KBM-7 (cell line): ENCODE results near the gene LRRTM4.

ENCODE experiments used
- DNase-seq: peaks from one replicate; pipeline ENCODE4 v3.0.0-alpha.2; 2015
- in situ Hi-C: fragments of 300-500 bp; cut with MboI; formaldehyde crosslinking; loops from 2 replicates; pipeline ENCODE4 v1.14.3; 2020; ENCODE audit warnings: low sequenced_read_pairs, low pct_unique_long_range_greater_than_20kb, mixed read lengths

LRRTM4 gene

DNA sequence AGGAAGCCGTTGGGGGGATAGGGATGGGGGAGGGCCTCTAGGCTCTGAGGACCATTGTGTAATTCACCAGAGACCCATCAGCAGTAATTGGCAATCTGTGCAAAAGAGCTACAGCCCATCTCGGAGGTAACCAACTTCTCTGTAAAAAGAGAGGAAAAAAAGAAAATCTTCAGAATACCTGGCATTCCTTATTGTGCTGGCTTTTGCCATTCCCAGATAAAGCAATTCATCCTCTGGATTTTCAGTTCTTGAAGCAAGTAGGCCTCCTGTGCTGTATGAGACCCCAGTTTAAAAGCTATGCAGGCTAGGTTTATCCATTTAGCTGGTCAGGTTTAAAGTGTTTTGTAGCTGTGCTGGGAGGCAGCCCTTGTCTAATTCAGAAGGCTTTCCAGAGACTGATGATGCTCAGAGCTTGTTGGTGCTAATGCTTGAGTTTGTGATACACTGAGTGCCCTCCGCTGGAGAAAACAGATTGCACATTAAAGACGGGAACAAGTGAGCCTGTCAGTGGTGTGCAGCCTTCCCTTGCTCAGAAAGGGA is at the start of gene LRRTM4:
Gene LRRTM4 (minus strand): TSS at position 446 of the 540 bp plus-strand sequence.
- DNase-seq: no peak
- in situ Hi-C loops: no loop called here

DNA sequence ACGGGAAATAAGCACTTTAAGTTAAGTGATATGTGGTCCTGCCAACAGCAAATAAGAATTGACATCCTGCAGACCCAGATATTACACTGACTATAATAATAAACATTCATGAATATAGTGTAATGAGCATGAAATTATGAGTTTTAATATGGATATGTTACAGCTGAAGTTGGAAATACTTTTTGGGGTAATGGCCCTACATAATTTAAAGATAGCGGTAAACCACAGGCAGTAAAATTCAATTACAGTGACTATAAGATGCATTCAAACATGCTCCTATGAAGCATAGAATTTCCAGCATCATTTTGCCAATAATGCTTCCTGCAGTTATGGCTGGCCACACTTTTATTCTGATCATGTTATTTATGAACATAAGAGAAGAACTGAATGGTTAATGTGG is 49.4 kb upstream of the LRRTM4 start:
- no peak for DNase-seq
- in situ Hi-C loops: no loop called here

DNA sequence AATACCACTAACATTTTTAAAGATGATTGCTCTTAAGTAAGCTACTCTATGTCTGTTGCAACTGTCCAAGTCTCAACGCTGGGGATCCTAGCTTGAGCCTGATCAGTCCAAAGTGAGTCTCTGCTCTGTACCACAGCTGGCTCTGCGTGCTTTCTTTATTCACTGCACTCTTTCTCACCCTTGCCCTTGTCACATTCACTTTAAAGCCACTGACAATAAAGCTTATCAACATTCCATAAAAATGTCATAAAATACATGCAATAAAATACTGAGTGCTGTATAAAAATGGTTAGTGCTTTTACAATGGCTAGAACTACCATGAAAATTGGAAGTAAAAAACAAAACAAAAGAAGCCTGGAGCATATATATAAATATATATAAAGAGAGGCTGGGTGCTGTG is 45.5 kb upstream of the LRRTM4 start:
- in situ Hi-C loops: no loop called here
- DNase-seq: no peak

DNA sequence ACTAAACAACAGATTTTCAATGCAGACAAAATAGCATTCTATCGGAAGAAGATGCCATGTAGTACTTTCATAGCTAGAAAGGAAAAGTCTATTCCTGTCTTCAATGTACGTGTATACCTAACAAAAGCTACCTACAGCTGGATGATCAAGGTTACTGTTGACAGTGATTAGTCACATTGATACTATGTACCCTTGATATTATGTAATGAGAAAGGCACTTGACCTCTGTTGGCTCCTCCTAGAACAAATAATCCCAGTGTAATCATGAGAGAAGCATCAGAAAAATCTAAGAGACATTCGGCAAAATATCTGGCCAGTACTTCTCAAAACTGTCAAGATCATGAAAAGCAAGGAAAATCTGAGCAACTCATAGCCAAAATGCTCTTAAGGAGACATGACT is 44.4 kb upstream of the LRRTM4 start:
- DNase-seq: no peak
- in situ Hi-C loops: no loop called here

DNA sequence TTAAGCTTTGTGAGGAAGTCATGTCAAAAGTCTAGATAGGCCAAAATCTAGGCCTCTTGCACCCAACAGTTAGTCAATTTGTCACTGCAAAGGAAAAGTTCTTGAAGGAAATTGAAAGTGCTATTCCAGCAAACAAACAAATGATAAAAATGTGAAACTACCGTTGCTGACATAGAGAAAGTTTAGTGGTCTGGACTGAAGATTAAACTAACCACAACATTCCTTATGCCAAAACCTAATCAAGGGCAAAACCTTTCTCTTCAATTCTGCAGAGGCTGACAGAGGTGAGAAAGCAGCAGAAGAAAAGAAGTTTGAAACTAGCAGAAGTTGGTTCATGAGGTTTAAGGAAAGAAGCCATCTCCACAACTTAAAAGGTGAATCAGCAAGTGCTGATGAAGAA is 44.0 kb upstream of the LRRTM4 start:
- no peak for DNase-seq
- in situ Hi-C loops: no loop called here

DNA sequence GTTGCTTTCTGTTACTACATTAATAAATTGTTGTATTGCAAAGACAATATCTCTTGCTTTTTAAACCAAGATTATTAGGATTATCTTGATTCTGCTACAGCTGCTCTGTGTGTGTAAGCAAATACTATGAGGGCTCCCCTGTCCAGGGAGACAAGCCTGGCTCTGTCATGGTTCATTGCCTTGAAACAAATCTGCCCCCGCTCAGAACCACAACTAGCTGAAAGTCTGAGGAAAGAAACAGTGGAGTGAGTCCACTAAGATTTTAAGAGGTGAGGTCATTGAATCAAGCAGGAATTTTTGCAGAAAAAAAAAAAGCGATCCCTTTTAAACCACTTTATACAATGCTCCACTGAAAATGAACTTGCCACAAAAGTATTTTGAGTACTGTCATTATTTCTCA is 30.8 kb upstream of the LRRTM4 start:
- DNase-seq: no peak
- in situ Hi-C loops: no loop called here

DNA sequence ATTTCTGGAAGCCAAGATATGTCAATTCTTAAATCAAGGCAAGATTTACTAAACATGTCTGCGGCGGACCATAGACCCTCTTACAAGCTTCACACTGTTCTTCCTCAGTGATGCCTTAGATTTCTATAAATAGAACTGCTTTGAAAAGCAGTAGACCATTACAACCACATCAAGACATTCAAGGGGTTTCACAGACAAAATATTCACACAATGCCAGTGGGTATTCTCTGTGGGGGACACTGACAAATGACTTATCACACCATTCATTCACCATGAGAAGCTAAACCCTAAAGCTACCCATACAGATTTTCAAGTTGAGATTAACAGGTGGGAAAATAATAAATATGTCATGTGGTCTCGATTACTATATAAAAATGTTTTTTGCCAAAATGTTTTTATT is 15.9 kb upstream of the LRRTM4 start:
- in situ Hi-C loops: no loop called here
- no peak for DNase-seq

DNA sequence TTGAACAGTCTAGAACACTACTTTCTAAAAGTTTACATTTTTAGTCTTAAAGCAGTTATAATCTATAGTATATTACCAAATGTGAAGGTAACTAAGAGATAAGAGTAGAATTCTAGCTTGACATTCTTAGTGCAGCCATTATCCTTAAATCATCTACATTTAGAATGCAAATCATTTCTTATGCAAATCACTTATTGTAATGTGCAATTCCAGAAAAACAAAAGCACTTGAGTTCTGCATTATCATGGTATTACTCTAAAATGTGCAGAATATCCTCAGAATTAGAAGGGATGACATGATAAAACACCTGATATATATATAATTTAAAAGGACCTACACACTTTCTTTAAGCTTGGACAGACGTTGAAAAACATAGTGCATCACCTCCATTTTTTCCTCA is 712 bp upstream of the LRRTM4 start:
- in situ Hi-C loops: no loop called here
- no peak for DNase-seq

DNA sequence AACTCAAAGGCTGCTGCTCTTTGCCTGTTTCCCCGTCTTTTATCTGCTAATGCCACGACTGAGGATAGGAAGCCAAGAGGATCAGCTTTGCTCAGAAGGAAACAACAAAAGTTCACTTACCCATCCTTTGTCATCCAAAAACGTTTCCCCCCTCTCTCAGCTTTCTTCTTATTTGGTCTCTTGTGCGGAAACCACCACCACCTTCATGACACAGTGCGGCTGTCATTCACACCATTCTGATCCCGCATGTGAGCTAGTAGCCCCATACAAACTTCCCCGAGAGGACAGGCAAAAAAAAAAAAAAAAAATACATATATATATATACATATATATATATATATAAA is 656 bp downstream of the LRRTM4 start:
- no peak for DNase-seq
- in situ Hi-C loops: no loop called here

DNA sequence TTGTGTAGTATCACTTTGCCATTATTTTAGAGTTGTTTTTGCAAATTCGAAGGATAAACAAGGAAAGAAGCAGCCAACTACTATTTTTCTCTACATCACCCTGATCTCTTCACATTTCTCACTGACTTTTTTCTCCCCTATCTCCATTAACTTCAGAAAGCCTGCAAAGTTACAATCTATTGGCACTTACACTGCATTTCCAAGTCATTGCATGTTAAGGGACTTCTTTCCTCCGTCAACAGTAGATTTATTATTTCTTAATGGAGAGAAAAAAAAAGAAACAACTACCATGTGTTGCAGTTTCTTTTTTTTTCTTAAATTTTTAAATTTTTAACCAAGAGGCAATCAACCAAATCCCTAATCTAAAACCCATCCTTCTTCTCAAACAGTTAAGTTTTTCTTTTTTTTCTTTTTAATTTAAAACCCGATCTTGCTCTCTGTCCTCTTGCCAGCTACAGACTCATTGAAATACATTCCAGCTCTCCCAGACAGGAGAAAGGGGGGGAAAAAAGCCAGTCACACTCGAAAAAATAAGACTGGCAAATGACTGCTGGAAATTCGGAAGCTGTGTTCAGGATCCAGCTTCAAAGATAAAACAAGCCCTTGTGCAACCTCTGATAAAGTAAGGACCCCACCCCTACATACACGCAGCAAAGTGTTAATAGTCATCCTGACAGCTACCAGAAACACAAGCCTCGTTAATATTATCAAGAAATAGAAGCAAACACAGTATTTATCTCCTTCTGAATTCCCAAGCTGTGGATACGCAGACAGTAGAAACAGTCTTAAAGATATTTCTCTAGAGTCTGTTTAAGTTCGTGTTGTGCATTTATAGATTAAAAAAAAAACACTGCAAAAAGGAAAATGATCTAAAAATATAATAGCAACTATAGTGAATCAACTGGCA is 1.3 kb downstream of the LRRTM4 start:
- in situ Hi-C loops: no loop called here
- no peak for DNase-seq

DNA sequence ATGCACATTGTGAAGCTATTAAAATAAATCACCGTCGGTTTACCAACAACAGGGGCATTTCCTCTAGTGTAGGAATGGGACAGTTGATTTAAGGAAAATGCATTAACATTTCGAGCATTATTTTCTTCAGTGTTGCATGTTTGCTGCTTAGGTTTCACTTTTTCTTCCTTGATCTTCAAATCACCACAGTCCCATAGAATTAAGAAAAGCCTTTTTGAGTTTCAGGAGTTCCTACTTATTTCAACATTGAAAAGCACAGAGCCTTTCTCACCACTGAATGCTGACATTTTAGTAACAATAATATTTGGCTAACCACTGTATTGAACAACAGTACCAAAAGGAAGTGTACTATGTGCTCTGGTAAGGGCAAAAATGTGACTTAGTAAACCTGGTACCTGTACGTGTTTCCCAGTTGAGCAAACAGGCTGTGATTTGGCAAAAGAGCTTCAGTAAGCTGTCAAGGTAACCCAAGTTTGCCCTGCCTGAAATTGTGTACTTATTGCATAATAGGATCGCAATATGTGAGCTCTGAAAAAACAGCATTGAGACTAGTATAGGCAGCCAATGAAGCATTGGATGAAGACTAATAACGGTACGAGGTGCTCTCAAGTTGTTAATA is 2.2 kb downstream of the LRRTM4 start:
- DNase-seq: no peak
- in situ Hi-C loops: no loop called here

DNA sequence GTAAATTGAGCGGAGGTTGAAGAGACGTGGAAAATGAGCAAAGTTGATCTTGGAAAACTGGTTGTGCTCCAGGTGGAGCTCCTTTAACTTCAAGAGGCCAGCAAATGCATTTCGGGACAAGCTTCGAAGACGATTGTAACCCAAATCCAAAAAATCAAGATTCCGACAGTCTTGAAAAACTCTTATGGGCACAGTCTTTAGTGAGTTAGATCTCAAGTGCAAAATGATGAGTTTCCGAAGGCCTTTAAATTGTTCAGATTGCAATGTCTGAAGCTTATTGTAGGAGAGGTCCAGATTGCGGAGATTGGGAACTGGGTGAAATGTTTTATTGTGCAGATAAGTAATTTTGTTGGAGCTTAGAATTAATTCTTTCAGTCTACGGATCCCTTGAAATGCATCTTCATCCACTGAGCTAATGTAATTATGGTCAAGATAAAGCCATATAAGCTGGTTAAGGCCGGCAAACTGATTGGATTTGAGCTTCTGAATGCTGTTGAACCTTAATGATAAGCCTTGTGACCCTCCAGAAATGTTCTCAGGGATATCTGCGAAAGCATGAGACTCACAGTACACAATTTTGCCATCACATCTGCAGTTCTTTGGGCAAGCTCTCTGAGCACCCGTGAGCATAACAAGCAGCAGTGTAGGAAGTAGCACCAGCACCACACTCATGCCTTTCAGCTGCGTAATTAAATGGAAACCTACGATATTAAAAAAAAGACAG is 2.9 kb downstream of the LRRTM4 start:
- DNase-seq: no peak
- in situ Hi-C loops: no loop called here

DNA sequence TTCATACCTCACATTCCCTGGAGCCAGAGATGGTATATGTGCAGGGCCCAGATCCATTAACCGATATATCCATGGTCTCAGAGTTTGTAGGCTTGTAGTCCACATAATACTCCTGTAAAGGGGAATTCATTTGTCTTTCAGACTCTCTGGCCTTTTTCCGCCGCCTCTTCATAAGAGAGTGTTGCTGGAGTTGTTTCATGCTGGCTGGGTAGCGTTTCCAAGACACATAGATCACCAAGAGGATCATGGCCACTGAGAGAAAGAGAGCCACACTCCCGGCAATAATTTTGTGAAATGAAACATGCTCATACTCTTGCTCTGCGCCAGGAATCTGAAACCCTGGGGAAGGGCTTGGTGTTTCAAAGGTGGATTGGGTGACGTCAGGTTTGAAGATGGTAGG is 3.9 kb downstream of the LRRTM4 start:
- in situ Hi-C loops: no loop called here
- DNase-seq: no peak

DNA sequence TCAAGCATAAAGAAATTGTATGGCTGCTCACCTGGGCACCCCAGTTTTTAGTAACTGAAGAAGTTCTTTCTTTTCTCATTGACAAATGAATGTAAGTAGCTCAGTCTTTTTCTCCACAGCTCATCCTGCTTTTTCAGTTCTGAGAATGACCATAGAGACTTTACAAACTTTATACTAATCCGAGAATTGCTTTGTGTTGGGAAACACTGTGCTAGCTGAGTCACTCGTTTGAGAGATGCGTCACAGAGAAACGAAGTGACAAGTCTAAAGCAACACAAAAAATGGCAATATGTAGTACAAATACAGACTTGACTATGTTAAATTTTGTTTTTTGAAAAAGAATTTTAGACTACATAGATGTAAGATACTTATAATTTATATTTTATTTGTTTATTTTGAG is 9.0 kb downstream of the LRRTM4 start:
- in situ Hi-C loops: no loop called here
- no peak for DNase-seq

DNA sequence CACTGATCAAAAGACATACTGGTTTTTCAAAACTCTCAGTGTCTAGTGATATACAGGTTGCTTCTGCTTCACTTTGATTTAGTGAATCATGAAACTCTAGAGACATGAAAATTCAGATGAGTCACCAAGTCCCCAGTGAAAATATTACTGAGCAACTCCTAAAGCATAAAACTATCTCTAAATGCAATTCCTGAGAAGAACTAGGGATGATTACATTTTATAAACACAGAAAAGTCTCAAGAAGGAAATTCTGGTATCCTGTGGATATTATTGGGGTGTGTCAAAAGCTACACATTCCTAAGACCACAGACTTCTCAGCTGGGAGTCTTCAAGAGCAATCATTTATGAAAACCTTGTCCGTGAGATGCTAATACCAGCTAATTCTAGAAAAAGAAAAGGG is 9.7 kb downstream of the LRRTM4 start:
- in situ Hi-C loops: no loop called here
- no peak for DNase-seq

DNA sequence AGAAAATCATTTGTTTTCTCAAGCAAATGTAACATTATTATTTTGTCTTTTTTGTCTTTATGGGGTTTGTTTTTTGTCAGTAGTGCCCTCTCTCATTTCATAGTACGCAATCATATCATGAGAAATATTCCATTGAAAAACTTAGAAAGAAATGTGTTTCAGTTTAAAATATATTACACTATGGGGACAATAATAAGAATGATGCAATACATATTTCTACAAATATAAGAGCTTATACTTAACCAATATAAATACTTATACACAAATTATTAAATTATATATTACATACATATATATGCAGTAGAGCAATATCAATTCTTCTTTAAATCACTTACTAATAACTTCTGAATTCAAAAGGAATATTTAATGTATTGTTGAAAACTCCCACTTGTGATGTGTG is 13.7 kb downstream of the LRRTM4 start:
- no peak for DNase-seq
- in situ Hi-C loops: no loop called here

DNA sequence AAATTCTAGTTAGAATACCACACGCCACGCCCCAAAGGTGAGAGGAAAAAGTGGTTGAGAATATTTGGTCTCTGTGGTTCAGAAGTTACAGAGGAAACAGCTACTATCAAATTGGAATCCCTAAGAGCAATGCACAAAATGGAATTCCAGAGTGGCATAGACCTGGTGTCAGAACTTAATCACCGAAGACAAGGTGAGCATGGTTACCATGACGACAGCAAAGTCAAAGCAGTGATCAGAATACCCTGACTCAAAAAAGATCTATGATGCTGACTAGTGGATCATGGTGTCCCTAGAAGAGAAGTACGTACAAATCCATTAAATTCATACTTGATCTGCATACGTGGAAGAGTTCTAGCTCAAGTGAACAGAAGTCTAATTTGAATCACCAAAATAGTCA is 14.5 kb downstream of the LRRTM4 start:
- in situ Hi-C loops: no loop called here
- DNase-seq: no peak

DNA sequence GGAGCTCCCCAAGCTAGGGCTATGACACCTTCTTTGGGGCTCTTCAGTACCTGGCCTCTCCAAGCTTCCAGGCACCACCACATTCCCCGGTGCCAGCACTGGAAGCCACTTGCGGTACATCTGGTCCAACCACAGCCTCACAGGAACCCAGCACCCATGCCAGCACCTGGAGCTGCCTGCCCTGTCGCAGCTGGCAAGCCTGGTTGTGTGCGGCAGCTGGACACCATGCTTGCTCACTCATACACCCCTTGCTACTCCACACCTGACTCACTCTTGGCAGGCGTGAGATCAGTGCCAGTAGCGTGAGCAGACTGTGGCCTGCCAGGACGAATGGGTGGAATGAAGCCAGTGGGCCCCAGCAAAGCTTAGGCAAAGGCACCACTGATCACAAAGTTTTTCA is 34.0 kb downstream of the LRRTM4 start:
- DNase-seq: no peak
- in situ Hi-C loops: no loop called here

DNA sequence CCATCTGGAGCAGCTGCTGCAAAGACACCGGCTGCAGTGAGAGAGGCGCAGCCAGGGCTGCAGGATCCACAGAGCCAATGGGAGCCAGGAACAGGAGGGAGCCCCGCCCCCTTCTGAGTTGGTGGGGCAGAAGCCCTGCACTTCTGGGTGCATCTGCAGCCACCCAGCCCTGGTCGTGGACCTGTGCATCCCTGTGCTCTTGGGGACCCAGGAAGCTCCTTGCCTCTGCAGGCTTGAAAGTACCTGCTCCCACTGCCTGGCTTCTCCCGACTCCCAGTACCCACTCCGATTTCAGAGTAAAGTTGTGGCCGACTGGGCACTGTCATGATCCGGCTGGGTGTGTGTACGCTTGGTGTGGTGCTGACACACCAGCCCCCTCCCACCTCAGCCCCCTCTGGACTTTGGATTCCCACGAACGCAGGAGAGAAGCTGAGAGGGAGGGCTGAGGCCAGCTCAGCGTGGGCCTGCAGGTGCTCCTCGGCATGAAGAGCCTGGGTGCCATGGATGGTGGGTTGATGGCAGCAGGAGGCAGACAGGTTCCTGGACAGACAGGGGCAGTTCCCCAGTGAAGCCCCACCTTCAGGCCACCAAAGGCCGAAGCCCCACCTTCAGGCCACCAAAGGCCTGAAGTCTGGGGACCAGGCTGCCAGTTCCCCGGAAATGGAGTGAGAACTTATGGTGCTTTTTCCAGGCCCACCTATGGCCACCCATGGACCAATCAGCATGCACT is 34.9 kb downstream of the LRRTM4 start:
- DNase-seq: no peak
- in situ Hi-C loops: no loop called here

DNA sequence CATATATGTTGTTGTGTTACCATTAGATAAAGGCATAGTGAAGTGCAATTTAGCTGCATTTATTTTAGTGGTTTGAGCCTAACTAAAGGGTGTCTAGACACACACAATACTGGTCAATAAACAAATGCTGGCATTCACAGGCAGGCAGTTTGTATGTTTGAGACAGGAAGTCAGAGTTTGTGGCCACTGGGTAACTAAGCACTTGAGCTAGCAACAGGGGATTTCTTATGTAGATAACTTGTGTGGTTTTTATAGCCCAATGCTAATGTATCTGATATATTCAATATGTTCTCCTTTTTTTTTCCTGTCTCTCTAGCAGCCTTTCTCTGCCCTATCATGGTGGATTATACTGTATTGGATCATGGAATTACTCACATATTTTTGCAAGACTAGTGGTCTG is 38.1 kb downstream of the LRRTM4 start:
- in situ Hi-C loops: no loop called here
- no peak for DNase-seq
